ENCODE measurements around the gene GLIS1. TPM values are rescaled to one million over a fixed set of nuclear protein-coding genes. Genes with fewer than 3 reads are reported as not detected.

GLIS1 gene
- total RNA-seq, 2 donors from 2014 or later, result 0.37 to 0.44 TPM

DNA sequence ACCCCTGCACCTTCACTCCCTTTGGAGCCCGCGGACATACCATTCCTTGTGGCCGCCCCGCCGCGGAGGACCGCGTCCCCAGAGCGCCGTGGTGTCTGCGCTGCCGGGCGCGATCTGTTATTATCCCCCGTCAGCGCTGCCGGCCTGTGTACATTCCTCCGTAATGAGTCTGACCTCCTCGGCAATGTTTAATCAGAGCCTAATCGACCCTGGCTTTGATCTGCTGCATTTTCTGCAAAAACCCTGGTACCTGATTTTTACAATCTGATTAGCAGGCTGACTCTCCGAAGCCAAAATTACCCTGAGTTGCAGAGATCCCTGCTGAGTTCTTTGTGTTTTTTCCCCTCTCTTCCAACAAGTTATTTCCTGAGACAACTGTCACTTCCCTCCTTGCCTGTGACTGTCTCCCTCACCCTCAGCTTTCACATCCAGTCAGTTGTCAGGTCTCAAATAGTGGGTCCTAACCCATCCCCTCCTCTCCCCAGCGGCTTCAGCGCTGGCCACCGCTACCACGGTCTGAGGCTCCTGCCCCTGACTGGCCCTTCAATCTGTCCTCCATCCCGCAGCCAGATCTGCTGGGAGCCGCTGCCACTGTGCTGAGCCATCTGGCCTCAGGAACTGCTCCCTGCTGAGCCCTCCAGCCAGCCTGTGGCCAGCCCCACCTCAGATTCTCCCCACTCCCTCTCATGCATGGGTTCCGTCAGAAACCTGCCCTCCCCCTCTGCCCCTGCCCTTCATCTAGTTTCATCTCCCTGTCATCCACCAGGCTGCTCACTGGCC, 53.5 kb downstream of the GLIS1 start:
- DNase-seq, result no peak
- ATAC-seq, result peak in 1 of 2 donors; percentile 25
- intact Hi-C loops (cut with DNase I), result loop anchor here in 1 of 2 donors (10.0 kb wide), 1 partner anchor 201 kb away; no protein-coding TSS in a partner anchor

DNA sequence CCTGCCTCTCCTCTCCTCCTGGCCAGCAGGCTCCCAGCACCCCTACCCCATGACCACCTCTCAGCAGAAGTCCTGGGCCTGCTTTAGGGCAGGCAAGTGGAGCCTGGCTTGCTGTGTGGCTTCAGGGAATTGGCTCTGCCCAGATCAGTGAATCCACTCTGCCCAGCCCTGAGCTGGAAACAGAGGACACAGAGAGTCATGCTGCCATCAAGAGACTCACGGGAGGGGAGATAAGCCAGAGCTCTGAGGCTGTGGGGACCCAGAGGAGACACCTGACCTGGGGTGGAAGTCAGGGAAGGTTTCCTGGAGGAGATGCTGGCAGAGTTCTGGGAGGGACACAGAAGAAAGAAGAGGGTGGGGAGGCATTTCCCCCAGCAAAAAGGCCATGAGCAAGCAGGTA, 54.2 kb downstream of the GLIS1 start:
- intact Hi-C loops (cut with DNase I), result loop anchor here in 1 of 2 donors (10.0 kb wide), 1 partner anchor 200 kb away; no protein-coding TSS in a partner anchor
- DNase-seq (no peak), ATAC-seq (no peak)

DNA sequence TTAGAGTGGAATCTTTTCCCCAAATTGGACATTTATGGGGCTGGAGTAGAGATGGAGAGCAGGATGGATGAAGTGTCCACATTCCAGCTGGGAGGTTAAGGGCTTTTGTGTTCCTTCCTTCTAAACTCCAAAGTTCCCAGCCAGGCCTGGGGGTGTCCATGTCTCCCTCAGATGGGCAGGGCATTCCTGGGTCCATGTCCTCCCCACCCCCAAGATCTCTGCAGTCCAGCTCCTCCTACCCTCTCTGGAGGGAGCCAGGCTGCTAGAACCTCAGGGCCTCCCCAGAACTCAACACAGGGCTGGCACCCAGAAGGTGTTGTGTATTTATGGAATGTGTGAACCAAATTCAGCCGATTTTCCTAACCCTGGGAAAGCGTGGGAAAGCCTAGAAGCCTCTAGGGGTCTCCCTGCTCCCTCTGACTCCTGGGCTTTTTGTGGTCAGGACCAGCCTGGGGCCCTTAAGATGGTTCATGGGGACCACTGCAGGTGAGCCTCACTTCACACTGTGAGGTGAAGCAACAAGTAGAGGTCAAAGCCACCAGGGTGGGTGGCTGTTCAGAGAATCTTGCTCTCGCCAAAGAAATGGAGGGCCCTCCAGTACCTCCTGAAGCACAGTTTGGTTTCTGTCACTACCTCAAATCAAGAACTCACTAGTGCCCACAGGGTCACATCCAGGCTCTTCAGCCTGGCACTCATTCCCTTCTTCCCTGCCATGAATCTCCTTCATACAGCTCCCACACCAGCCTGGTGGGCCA, 54.8 kb downstream of the GLIS1 start:
- intact Hi-C loops (cut with DNase I), result loop anchor here in 1 of 2 donors (10.0 kb wide), 1 partner anchor 199 kb away; no protein-coding TSS in a partner anchor
- no peak for DNase-seq
- ATAC-seq, result no peak

DNA sequence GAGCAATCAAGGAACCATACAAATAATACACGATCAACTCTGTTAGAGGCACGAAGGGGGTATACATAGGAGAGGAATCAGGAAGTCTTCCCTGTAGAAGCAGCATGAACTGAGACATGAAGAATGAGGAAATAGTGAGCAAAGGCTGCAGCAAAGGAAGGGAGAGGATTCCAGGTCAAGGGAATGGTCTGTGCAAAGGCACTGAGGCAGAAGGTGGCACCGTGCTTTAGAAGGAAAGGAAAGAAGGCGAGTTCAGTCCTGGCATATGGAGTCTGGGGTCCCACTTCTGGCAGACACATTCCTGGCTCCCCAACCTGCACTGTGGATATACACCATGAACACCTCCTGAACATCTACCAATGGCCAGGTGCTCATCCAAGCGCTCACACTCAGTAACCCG, 56.1 kb downstream of the GLIS1 start:
- ATAC-seq, result no peak
- intact Hi-C loops (cut with DNase I), result loop anchor here in 1 of 2 donors (10.0 kb wide), 1 partner anchor 198 kb away; no protein-coding TSS in a partner anchor
- no peak for DNase-seq

DNA sequence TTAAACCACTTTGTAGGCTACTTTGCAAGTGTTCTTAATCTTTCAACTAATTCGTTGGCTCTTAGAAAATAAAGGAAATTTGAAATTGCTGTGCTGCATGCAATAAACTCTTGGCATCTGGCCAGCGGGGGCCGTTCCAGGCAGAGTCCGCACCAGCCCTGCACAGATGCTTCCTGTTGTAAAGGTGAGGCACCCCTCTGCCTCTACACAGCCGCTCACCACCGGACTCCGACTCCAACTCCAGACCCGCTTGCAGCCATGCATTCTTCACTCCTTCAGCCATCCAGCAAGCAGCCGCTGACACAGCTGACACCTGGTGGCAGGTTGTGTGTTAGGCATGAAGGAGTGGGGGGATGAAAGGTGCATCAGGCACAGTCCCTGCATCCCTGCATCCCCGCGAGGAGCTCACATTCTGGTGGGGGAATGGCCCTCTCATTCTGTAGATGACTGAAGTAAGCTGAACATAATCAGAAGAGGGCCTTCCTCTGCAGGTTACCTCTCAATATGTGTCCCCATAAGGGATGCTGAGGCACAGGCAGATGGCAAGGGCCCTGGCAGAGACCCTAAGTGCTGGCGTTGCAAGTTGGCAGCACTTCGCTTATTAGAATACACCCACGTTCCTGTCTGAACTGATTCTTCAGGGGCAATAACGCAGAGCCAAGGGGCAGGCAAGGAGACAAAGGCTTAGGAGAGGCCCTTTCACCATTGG, 56.8 kb downstream of the GLIS1 start:
- intact Hi-C loops (cut with DNase I), result loop anchor here in 1 of 2 donors (10.0 kb wide), 1 partner anchor 197 kb away; no protein-coding TSS in a partner anchor
- DNase-seq (peak; percentile 33), ATAC-seq (peak in 1 of 2 donors; percentile 28)

DNA sequence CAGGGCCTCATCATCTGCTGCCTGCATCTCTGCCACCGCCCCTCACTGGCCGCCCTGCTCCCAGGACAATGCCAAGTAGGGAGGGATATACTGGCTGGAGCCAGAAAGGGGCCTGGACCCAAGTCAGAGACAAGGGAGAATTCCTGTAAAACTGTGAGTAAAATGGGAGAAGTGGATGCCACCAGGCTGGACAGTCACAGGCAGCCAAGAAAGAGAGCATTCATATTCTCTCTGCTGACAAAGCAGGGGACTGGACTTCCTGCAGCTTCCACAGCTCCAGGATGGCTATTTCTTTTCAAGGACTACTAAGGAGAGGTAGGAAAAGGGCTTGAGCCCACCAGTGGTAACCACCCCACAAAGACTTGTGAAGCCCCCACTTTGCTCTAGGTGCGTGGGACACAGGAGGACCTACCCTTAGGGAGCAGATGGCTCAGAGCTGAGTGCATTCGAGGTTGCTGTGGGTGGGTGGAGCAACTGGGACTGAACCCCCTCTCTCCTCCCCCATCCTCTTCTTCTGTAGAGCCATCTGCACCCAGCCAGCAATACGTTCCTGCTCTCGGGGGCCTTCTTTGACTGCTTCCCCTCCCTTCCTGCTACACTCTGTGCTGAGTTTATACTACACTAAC, 57.5 kb downstream of the GLIS1 start:
- no peak for ATAC-seq
- intact Hi-C loops (cut with DNase I), result loop anchor here in 1 of 2 donors (10.0 kb wide), 1 partner anchor 197 kb away; no protein-coding TSS in a partner anchor
- DNase-seq, result no peak

DNA sequence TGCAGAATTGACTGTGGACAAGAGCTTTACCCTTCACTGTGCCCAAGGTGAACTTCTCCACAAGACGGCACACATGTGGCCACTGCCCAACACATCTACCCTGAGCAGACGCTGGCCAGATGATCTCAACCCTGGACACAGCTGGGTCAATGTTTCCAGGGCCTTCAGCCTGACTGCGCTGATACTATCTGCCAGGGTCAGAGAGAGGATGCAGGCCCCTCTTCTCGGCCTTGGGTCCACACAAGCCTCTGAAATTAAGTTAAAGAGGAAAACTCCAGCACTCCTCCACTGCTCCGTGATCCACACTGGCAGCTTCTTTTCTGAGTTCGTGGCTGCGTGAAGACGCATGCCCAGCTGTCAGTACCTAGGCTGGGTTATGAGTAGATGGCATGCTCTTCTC, 58.1 kb downstream of the GLIS1 start:
- ATAC-seq (no peak), DNase-seq (no peak)
- intact Hi-C loops (cut with DNase I), result loop anchor here in 1 of 2 donors (10.0 kb wide), 1 partner anchor 196 kb away; no protein-coding TSS in a partner anchor

DNA sequence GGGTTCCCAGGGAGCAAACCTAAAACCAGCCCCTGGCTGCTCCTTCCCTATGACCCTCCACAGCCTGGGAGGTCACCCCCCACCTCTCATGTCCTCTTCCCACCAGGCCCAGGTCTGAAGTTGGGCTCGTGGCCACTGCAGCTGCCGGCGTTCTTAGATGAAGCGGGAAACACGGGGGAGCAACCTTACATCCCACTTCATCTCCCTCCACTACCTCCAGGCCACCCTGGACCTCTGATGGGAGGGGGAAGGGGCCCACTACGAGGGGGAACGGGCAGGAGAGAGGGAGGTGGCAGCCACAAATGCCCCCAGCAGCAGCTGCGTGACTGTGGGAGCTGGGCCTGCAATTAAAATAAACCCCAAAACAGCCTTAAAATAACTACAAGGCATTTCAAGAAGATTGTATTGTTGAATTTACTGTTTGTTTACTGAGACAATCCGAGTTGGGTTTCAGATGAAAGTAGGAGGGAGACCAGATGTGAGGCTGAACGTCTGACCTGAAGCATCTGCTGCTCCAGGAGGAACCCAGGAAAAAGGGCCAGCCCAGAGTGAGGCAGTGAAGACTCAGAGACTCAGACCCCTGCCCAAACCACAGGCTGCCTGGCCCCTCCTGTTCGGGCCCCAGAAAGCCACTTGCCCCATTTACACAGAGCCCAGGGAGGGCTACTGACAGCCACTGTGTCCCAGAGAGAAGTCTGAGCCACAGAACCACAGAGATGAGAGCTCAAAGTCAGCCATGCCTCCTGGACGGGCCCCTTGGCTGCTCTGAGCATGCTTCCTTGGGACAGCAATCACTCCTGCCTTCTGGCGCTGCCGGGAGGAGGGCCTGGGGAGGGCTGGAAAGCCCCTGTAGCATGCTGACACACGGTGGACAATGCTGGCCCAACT, 59.8 kb downstream of the GLIS1 start:
- no peak for DNase-seq
- no peak for ATAC-seq
- intact Hi-C loops (cut with DNase I), result no loop called here

DNA sequence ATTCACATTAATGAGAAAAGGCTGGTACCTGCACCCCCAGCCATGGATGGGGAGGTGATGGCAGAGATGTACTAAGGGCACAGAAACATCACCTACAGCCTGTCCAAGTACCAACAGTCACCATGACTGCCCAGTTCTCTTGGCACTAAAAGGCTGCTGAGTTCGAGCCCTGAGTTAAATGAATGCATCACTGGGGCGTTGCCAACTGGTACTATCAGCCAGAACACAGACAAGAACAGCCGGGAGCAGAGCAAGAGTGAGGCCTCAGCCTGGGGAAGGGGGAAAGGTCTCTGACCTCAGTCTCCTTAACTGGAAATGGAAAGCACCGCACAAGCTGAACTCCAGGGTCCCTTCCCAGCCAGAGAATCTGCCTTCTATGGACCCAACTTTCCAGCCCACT, 60.5 kb downstream of the GLIS1 start:
- ATAC-seq (no peak), DNase-seq (no peak)
- intact Hi-C loops (cut with DNase I), result no loop called here

DNA sequence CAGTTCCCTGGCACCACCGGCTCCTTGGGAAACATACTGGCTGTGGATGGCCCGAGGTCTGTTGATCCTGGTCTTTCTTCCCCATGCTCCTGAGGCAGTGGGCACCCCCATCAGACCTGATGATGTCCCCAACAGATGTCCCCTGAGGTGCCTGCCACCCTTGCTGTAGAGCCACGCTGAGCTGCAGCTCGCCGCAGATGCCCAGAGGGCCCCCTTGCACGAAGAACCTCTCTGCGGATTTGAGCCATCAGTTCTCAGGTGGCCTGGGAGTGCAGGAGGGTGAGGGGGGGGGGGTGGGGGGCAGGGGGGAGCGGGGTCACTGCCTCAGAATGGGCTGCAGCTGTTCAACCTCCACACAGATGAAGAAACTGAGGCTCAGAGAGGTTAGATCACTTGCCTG, 60.9 kb downstream of the GLIS1 start:
- ATAC-seq (no peak), DNase-seq (no peak)
- intact Hi-C loops (cut with DNase I), result no loop called here

DNA sequence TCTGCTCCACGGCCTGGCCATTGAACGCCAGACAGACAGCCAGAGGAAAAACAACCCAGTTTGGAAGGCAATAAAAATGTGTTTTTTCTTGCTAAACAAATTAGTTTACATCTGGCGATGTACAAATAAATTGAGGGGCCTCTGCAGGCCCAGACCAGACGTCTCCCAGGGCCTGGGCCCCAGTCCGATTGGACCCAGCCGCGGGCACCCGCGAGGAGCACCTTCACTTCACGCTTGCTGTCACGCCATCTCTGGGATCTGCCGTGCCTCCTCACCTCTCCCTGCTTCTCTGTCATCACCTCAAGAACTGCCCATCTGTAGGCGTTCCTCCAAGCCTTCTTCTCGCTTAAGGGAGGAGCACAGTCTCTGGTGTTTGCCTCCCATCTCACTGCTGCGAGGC, 61.5 kb downstream of the GLIS1 start:
- intact Hi-C loops (cut with DNase I), result no loop called here
- no peak for ATAC-seq
- DNase-seq, result no peak

DNA sequence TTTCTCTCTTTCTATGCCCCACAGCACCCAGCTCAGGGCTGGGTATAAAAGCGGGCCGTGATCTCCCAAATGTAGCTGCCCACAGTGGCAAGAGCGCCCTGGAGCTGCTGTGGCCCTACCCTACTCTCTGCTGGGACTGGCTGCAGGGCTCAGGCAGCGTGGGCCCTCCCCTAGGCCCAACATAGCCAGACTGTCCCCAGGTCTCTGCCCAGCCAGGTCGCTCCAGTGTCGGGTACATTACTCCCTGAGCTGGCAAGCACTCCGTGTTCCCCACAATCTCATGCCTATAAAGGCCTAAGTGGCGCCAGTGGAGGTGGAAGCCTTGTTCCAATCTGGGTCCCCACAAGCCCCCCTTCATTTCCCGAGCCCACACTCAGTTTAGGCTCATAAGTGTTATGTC, 66.2 kb downstream of the GLIS1 start:
- intact Hi-C loops (cut with DNase I), result no loop called here
- DNase-seq (no peak), ATAC-seq (no peak)

DNA sequence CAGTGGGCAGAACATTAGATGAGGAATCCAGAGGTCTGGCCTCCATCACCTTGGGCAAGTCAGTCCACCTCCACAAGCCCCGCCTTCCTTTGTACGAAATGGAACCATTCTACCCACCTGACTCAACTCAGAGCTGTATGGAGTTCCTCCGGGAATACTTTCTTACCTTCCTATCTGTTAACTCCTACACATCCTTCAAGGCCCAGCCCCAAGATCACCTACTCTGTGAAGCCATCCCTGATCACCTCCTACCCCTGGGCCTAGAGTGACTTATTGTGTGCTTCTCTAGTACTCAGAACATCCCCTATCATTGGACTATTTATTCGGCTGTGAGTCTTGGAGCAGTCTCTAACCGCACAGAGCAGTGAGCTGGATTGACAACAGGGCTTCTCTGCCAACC, 66.7 kb downstream of the GLIS1 start:
- ATAC-seq (no peak), DNase-seq (no peak)
- intact Hi-C loops (cut with DNase I), result no loop called here

DNA sequence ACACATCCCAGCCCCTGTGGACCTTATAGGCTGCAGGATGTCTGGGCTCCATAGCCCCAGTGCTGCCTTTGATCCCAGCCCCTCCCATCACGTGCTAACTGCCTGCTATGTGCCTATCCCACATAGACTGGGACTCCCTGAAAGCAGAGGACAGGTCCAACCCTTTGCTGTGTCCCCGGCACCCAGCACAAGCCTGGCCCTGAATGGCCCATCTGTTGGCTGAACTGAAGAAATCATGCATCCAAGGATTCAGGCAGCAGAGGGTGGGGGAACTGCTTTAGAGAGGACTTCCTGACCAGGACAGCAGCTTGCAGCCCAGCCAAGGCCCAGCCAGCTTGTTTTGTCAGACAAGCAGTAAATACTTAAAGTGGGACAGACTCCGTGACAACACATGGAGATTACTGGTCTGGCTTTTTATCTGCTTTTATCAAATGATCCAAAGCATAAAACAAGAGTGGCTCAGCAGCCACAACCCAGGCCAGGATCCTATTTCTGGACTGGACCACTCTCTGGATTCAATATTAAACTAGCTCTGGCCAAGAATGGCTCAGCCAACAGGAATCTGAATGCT, 69.3 kb downstream of the GLIS1 start:
- ATAC-seq (peak in 1 of 2 donors; percentile 80), DNase-seq (no peak)
- intact Hi-C loops (cut with DNase I), result no loop called here

DNA sequence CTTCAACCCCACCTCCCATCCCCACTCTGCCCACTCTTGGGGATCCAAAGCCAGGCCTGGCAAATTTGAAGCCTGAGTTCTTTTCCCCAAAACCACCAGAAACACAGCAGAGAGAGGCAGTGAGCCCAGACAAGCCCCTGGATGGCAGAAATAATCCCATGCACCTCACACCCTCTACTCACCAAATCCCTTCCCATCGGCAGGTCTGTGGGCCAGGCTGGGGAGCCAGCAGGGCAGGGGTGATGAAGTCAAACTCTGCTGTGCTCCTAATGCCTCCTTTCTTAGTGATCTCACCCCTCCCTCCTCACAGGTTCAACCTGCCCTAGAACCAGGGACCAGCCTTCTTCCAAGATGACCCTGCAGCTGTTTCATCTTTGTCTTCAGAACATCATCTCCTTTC, 72.4 kb downstream of the GLIS1 start:
- intact Hi-C loops (cut with DNase I), result no loop called here
- DNase-seq (peak; percentile 2), ATAC-seq (no peak)

DNA sequence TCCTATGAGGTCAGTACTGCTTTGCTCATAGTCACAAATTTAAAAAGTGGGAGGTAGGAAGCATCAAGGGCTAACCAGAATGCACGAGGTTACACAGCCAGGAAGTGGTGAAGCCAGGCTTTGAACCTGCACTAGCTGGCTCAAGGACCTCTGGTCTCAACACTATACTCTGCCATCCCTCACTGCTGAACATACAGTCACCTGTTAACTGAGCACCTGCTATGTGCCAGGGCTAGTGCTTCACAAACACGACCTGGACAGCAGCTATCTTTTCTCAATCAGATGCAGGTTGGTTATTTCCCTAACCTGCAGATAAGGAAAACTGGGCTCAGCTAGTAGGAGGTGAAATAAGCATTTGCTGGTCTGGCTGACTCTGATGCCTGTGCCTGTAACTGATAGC, 73.0 kb downstream of the GLIS1 start:
- intact Hi-C loops (cut with DNase I), result no loop called here
- ATAC-seq (no peak), DNase-seq (no peak)

DNA sequence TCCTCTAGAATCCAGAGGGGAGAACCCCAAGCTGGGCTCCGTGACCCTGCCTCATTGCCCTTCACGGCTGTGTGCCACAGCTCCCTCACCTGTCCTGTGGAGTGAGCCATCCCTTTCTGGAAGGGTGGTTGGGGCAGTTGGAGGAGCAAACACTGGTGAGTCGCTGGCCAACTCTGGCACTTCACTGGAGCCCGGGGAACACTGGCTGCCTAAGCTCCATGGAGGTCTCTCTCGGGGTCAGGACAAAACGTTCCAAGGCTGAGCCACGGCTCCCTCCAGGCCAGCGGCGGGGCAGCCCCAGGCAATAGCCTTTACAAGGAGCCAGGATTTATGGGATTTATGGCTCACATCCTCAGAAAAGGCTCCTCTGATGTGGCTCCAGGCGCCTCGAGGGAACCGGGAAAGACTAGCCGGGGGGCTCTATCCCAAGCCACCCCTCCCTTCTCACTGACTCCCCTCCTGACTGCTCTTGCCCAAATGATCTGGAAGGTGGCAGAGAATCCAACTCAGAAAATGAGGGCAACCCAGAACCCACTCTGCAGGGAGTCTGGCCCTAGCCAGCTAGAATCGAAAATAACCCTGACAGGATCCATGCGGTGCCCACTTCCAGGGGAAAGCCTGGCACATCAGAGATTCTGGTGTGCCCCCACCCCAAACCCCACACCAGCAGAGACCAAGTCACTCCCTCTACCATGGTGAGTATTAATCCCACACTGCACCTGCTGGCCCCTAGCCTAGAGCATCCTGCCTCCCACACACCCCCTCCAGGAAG, 75.2 kb downstream of the GLIS1 start:
- intact Hi-C loops (cut with DNase I), result no loop called here
- DNase-seq, result peak; percentile 11
- ATAC-seq, result no peak
